H1 (cell line): Measurements from ENCODE around the gene ATPAF1. TPM values are rescaled to one million over a fixed set of nuclear protein-coding genes. Genes with fewer than 3 reads are reported as not detected.

Source experiments
- CTCF ChIA-PET: fragments of 300-600 bp; sonication (Branson Sonifier 250); formaldehyde crosslinking; loops from one replicate; lab custom pipeline; 2021; ENCODE audit not compliant: partially characterized antibody; lab: Charles Lee
- POLR2A ChIA-PET: fragments of 300-600 bp; sonication (Branson Sonifier 250); formaldehyde crosslinking; loops from one replicate; lab custom pipeline; 2021; ENCODE audit warnings: inconsistent platforms; ENCODE audit not compliant: partially characterized antibody; lab: Charles Lee
- DNase-seq, 2 experiments: peaks; one replicate each; pipeline versions ENCODE4 v3.0.0 to v3.0.0-alpha.2; 2010 to 2022; ENCODE audit warnings: low spot score in 2 of 2, low read depth in 1 of 2, mixed read lengths in 1 of 2
- FAIRE-seq: peaks from 2 replicates; lab custom pipeline; 2011; peaks lifted over from hg19 to GRCh38; lab: Jason Lieb, UNC
- H2AFZ ChIP-seq: 2 replicates; pipeline ENCODE4 v1.8.1; 2012; ENCODE audit warnings: low read length, inconsistent platforms
- H2AK5ac ChIP-seq: 2 replicates; pipeline ENCODE4 v1.6.1; 2013; ENCODE audit warnings: low read depth, low read length
- H2BK120ac ChIP-seq: replicated peaks from 2 replicates; pipeline ENCODE3; 2013; ENCODE audit warnings: low read depth, low read length, inconsistent platforms
- H2BK12ac ChIP-seq: 2 replicates; pipeline ENCODE4 v1.6.1; 2013; ENCODE audit warnings: low read depth, low read length
- H2BK15ac ChIP-seq: 2 replicates; pipeline ENCODE4 v1.6.1; 2013; ENCODE audit warnings: low read length
- H2BK20ac ChIP-seq: 2 replicates; pipeline ENCODE4 v1.6.1; 2013; ENCODE audit warnings: low read length
- H2BK5ac ChIP-seq: 2 replicates; pipeline ENCODE4 v1.6.1; 2013; ENCODE audit warnings: low read depth, low read length
- H3K14ac ChIP-seq: 2 replicates; pipeline ENCODE4 v1.6.1; 2013; ENCODE audit warnings: inconsistent platforms; ENCODE audit not compliant: insufficient read length
- H3K18ac ChIP-seq: 2 replicates; pipeline ENCODE4 v1.6.1; 2013; ENCODE audit warnings: low read length; ENCODE audit errors: extremely low read depth
- H3K23ac ChIP-seq: 2 replicates; pipeline ENCODE4 v1.6.1; 2013; ENCODE audit warnings: inconsistent platforms; ENCODE audit not compliant: insufficient read length
- H3K23me2 ChIP-seq: 2 replicates; pipeline ENCODE4 v1.6.1; 2013; ENCODE audit warnings: low read depth, low read length
- H3K27ac ChIP-seq: 2 replicates; pipeline ENCODE4 v1.6.1; 2011; ENCODE audit warnings: low read depth, low read length, inconsistent platforms
- H3K27me3 ChIP-seq, 4 experiments: replicated peaks in 1 of 4; 1 replicate in 1 of 4; 2 replicates in 3 of 4; pipeline versions ENCODE4 v1.6.1 to v1.8.1; 2011 to 2013; ENCODE audit warnings: low read length in 3 of 4, mild to moderate bottlenecking in 3 of 4, inconsistent platforms in 2 of 4, mixed read lengths in 2 of 4, moderate library complexity in 1 of 4; ENCODE audit not compliant: control insufficient read depth in 3 of 4, insufficient read depth in 3 of 4; ENCODE audit errors: extremely low read depth in 1 of 4
- H3K36me3 ChIP-seq, 4 experiments: 2 replicates each; pipeline versions ENCODE4 v1.6.1 to v1.8.1; 2011 to 2013; ENCODE audit warnings: mild to moderate bottlenecking in 4 of 4, low read length in 3 of 4, moderate library complexity in 2 of 4, control low read depth in 1 of 4, inconsistent platforms in 1 of 4; ENCODE audit not compliant: insufficient read depth in 4 of 4, control insufficient read depth in 2 of 4
- H3K4ac ChIP-seq: replicated peaks from 2 replicates; pipeline ENCODE3; 2013; ENCODE audit warnings: low read length, low read depth, mixed read lengths, inconsistent platforms; ENCODE audit not compliant: insufficient read length
- H3K4me1 ChIP-seq, 4 experiments: replicated peaks in 1 of 4; 1 replicate in 1 of 4; 2 replicates in 3 of 4; pipeline versions ENCODE4 v1.6.1 to v1.8.1; 2011 to 2013; ENCODE audit warnings: low read length in 3 of 4, inconsistent platforms in 2 of 4, mixed read lengths in 1 of 4; ENCODE audit not compliant: insufficient read depth in 4 of 4, control insufficient read depth in 3 of 4
- H3K4me2 ChIP-seq, 2 experiments: 2 replicates each; pipeline versions ENCODE4 v1.6.1 to v1.8.1; 2011 to 2013; ENCODE audit warnings: low read depth in 2 of 2, low read length in 2 of 2, control low read depth in 1 of 2, inconsistent platforms in 1 of 2, mild to moderate bottlenecking in 1 of 2; ENCODE audit not compliant: insufficient read depth in 1 of 2
- H3K4me3 ChIP-seq, 4 experiments: fragments of 200-600, 300-600 bp in 1 of 4; sonication (generic), shearing (Covaris generic), sonication (Bioruptor Twin) in 1 of 4; 2 replicates each; pipeline versions ENCODE4 v1.5.1 to v1.8.1; 2011 to 2016; ENCODE audit warnings: low read length in 4 of 4, low read depth in 3 of 4, control low read depth in 2 of 4, inconsistent platforms in 2 of 4, mild to moderate bottlenecking in 2 of 4, mixed read lengths in 1 of 4, moderate library complexity in 1 of 4; ENCODE audit not compliant: insufficient read depth in 2 of 4; ENCODE audit errors: extremely low read depth in 1 of 4
- H3K56ac ChIP-seq: replicated peaks from 2 replicates; pipeline ENCODE3; 2013; ENCODE audit warnings: low read depth, mild to moderate bottlenecking, mixed read lengths, low read length, inconsistent platforms; ENCODE audit not compliant: insufficient read length
- H3K79me1 ChIP-seq: 2 replicates; pipeline ENCODE4 v1.6.1; 2013; ENCODE audit warnings: low read depth, low read length, control low read depth
- H3K79me2 ChIP-seq, 2 experiments: 2 replicates each; pipeline versions ENCODE4 v1.6.1 to v1.8.1; 2012 to 2013; ENCODE audit warnings: low read length in 2 of 2, mild to moderate bottlenecking in 2 of 2, inconsistent platforms in 1 of 2; ENCODE audit not compliant: insufficient read depth in 2 of 2, control insufficient read depth in 1 of 2
- H3K9ac ChIP-seq, 4 experiments: replicated peaks in 1 of 4; 1 replicate in 1 of 4; 2 replicates in 3 of 4; pipeline versions ENCODE4 v1.6.1 to v1.8.1; 2011 to 2013; ENCODE audit warnings: low read depth in 3 of 4, low read length in 3 of 4, control low read depth in 2 of 4, mild to moderate bottlenecking in 2 of 4, moderate library complexity in 2 of 4, inconsistent platforms in 1 of 4; ENCODE audit errors: extremely low read depth in 1 of 4
- H3K9me3 ChIP-seq, 2 experiments: 2 replicates each; pipeline versions ENCODE4 v1.6.1 to v1.8.1; 2012 to 2013; ENCODE audit warnings: mild to moderate bottlenecking in 2 of 2, moderate library complexity in 2 of 2, control low read depth in 1 of 2, inconsistent platforms in 1 of 2, low read depth in 1 of 2, low read length in 1 of 2, mixed read lengths in 1 of 2; ENCODE audit not compliant: insufficient read depth in 2 of 2
- H4K20me1 ChIP-seq, 2 experiments: replicated peaks in 1 of 2; 2 replicates each; pipeline versions ENCODE3 to v1.8.1; 2011 to 2013; ENCODE audit warnings: inconsistent platforms in 2 of 2, low read length in 2 of 2, mild to moderate bottlenecking in 1 of 2; ENCODE audit not compliant: insufficient read depth in 2 of 2, control insufficient read depth in 1 of 2
- H4K5ac ChIP-seq: 2 replicates; pipeline ENCODE4 v1.6.1; 2013; ENCODE audit warnings: low read length, low read depth, mixed read lengths, inconsistent platforms; ENCODE audit not compliant: insufficient read length
- H4K8ac ChIP-seq: 2 replicates; pipeline ENCODE4 v1.8.0; 2013; ENCODE audit warnings: mild to moderate bottlenecking, moderate library complexity, low read length, inconsistent platforms; ENCODE audit not compliant: insufficient read depth; ENCODE audit errors: extremely low read depth
- H4K91ac ChIP-seq: replicated peaks from 2 replicates; pipeline ENCODE3; 2013; ENCODE audit warnings: low read length, mixed read lengths, inconsistent platforms; ENCODE audit not compliant: insufficient read length
- HDAC6 ChIP-seq: IDR thresholded peaks from one replicate; pipeline ENCODE4 v1.7.1; 2012; ENCODE audit warnings: low read depth, mild to moderate bottlenecking, inconsistent platforms, low read length, moderate library complexity
- SUZ12 ChIP-seq: fragments of 200-600 bp; sonication (generic); IDR thresholded peaks from 2 replicates; pipeline ENCODE4 v1.6.1; 2012; ENCODE audit warnings: mild to moderate bottlenecking, inconsistent platforms, low read length, moderate library complexity, mixed read lengths
- WGBS, 2 experiments: shearing (Covaris generic) in 1 of 2; methylation state at CpG; one replicate each; pipeline versions ENCODE4 v1.1.6 to v1.1.7; 2013 to 2015; ENCODE audit warnings: low lambda C conversion rate in 2 of 2, mixed read lengths in 2 of 2, inconsistent platforms in 1 of 2, low coverage in 1 of 2, missing lambda C conversion rate in 1 of 2; ENCODE audit not compliant: insufficient replicate concordance in 2 of 2, insufficient coverage in 1 of 2, insufficient read length in 1 of 2; ENCODE audit errors: extremely low coverage in 1 of 2, missing lambda C conversion rate in 1 of 2; 5-methylcytosine and 5-hydroxymethylcytosine counted together
- polyA plus RNA-seq, 7 experiments: library from polyadenylated mRNA; depleted of rRNA in 3 of 7; stranded (reverse) in 5 of 7; unstranded in 2 of 7; fragments of >200 nt in 5 of 7; fragments of 200-250 nt in 2 of 7; gene quantifications; 1 replicate in 5 of 7; 2 replicates in 1 of 7; 4 replicates in 1 of 7; pipeline versions ENCODE4 v1.2.1 to v1.2.3, GENCODE V29; 2011 to 2013; ENCODE audit warnings: missing spikeins in 2 of 7, mixed read lengths in 2 of 7
- total RNA-seq: library from RNA; stranded (reverse); fragmentation: NEBNext Ultra II Directional; extraction: Animal tissue kit (Norgen Biotek cat#: 25700); gene quantifications from 2 replicates; pipeline ENCODE4 v1.2.1, GENCODE V29; 2021
- TF ChIP-seq, protein P1 (sequence below): IDR thresholded peaks from 2 replicates; pipeline ENCODE4 v1.6.1; 2011; ENCODE audit warnings: low read length, improper control_type of control experiment

Gene ATPAF1
- total and polyA plus RNA-seq, 2 of the 8 experiments (the other 6 are each of a cell fraction or from before 2014, with no cell fraction given), result 46.7 to 55.9 TPM

DNA sequence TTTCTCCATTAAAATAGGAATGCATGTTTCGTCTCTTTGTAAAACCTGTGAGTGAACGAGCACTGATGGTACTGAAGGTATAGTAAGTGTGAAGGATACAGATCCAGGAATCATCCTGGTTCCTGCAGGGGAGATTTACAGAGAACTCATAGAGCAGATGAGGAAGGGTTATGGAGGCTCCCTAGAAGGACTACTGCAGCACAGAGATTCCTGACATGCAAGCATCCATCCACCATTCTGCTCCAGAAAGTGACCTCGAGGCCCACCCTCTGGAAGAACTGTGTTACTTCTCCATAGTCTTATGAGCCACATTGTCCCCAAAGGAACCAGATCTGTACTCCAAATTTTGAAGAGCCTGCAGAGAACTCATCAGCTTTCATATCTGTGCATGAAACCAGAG is 78.6 kb downstream of the ATPAF1 start:
- Histone ChIP-seq H2BK12ac (no peak overlapping the region), H2BK120ac (no peak overlapping the region)
- TF ChIP-seq SUZ12 (no peak), HDAC6 (no peak)
- TF ChIP-seq, protein P1, sequence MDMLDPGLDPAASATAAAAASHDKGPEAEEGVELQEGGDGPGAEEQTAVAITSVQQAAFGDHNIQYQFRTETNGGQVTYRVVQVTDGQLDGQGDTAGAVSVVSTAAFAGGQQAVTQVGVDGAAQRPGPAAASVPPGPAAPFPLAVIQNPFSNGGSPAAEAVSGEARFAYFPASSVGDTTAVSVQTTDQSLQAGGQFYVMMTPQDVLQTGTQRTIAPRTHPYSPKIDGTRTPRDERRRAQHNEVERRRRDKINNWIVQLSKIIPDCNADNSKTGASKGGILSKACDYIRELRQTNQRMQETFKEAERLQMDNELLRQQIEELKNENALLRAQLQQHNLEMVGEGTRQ, result no peak
- TF ChIP-seq, all 59 proteins: peak for 0
- no peak overlapping the region for H4K91ac ChIP-seq
- no peaks in the 10 kb centered on the region; the same call in 1 of the 2 replicates for H3K79me1 ChIP-seq
- H3K27ac ChIP-seq, result no peak overlapping the region
- no peaks in the 10 kb centered on the region for H3K27me3 ChIP-seq
- H4K8ac ChIP-seq, result no peak overlapping the region
- CTCF ChIA-PET, result interaction anchor here (0.5 to 2.7 kb wide), 10 partner anchors 8 to 148 kb away, joined by 3 to 12 read pairs (median 3); partner anchors contain the start of gene MKNK1
- H3K18ac ChIP-seq, result no peak overlapping the region
- no peak overlapping the region for H2AK5ac ChIP-seq
- POLR2A ChIA-PET, result no interaction called here
- no peaks in the 10 kb centered on the region for H3K79me2 ChIP-seq
- H2BK20ac ChIP-seq, result no peak overlapping the region
- H3K4ac ChIP-seq, result no peak overlapping the region
- H4K20me1 ChIP-seq, result no peaks in the 10 kb centered on the region
- no peak overlapping the region for H2AFZ ChIP-seq
- no peaks in the 10 kb centered on the region for H3K9me3 ChIP-seq
- H3K4me1 ChIP-seq, result no peaks in the 10 kb centered on the region; a peak in 1 of 7 replicates
- H3K23me2 ChIP-seq, result no peaks in the 10 kb centered on the region
- H3K23ac ChIP-seq, result no peak overlapping the region
- 93% methylated on average over 3 of the region's 3 CpGs; no CpG with 5 or more reads in 1 of the 2 experiments for WGBS, 2 experiments
- H2BK5ac ChIP-seq, result no peak overlapping the region
- H3K14ac ChIP-seq, result no peak overlapping the region
- DNase-seq (no peak), FAIRE-seq (no peak)
- no peak overlapping the region for H3K56ac ChIP-seq
- no peak overlapping the region for H4K5ac ChIP-seq
- no peak overlapping the region for H3K4me3 ChIP-seq
- H3K4me2 ChIP-seq, result no peak overlapping the region
- no peak overlapping the region for H3K9ac ChIP-seq
- no peak overlapping the region for H2BK15ac ChIP-seq
- H3K36me3 ChIP-seq, result no peaks in the 10 kb centered on the region; a peak in 2 of 8 replicates
